ENCODE data around the gene OR4D1. TPM values are rescaled to one million over a fixed set of nuclear protein-coding genes. Genes with fewer than 3 reads are reported as not detected.

OR4D1 gene
- total and polyA plus RNA-seq, 7 experiments from 2014 or later = 0.41 to 3.3 (median 2.3) TPM

DNA sequence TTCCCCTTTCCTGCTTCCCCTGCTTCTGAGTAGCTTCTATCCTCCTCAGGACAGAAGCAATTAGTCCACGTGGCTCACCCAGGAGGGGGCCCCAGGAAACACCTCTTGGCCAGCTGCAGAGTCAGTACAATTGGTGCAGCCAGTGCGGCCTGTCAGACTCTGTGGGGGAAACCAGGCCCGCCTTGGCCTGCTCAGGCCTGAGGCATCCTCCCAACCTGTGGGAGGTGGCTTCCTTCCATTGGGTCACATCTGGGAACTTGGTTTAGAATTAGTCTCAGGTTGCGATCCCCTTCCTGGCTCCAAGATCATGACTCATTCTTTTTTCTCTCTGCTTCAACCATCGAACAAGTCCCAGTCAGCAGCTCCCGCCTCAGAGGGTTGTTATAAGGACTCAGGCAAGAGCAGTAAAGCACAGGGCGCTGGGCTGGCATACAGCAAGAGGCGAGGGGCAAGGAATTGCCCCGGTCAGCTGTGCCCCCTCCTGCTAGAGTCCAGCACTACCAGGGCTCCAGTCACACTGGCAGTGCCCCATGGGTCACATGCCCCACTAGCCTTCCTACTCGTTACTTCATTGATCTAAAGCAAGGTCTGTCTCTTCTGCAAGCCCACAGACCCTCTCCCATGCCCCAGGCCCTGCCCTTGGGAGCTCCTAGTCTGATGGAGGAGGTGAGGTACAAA is 36.3 kb downstream of the OR4D1 start:
- POLR2A ChIA-PET = no interaction called here
- CTCF ChIA-PET = no interaction called here
- H3K4me3 Mint-ChIP-seq = no peak overlapping the region
- H3K9me3 Mint-ChIP-seq = no peaks in the 10 kb centered on the region
- Histone ChIP-seq H3K4me1 (ENCODE audit: control insufficient read depth in 2 of 2, insufficient read depth in 2 of 2, low read length in 2 of 2) (no peaks in the 10 kb centered on the region), H3K4me3 (ENCODE audit: low read length) (no peak overlapping the region), H3K9me3 (ENCODE audit: control insufficient read depth in 2 of 3, low read length in 3 of 3) (no peaks in the 10 kb centered on the region), H3K27me3 (ENCODE audit: control insufficient read depth in 2 of 2, insufficient read depth in 2 of 2, low read length in 2 of 2) (no peaks in the 10 kb centered on the region), H3K36me3 (ENCODE audit: control insufficient read depth in 2 of 3, insufficient read depth in 3 of 3, low read length in 3 of 3) (no peaks in the 10 kb centered on the region), H3K27ac (ENCODE audit: low read depth, low read length) (no peak overlapping the region)
- H3K36me3 Mint-ChIP-seq = no peaks in the 10 kb centered on the region
- peaks cover 0 to 9% (median 3%) of the 10 kb centered on the region in 7 donors for H3K4me1 Mint-ChIP-seq
- H3K27ac Mint-ChIP-seq = no peak overlapping the region
- ATAC-seq (no peak), DNase-seq (no peak)
- H3K27me3 Mint-ChIP-seq = peaks cover 0 to 9% (median 0%) of the 10 kb centered on the region in 5 donors
- intact Hi-C loops (cut with micrococcal nuclease) = no loop called here

DNA sequence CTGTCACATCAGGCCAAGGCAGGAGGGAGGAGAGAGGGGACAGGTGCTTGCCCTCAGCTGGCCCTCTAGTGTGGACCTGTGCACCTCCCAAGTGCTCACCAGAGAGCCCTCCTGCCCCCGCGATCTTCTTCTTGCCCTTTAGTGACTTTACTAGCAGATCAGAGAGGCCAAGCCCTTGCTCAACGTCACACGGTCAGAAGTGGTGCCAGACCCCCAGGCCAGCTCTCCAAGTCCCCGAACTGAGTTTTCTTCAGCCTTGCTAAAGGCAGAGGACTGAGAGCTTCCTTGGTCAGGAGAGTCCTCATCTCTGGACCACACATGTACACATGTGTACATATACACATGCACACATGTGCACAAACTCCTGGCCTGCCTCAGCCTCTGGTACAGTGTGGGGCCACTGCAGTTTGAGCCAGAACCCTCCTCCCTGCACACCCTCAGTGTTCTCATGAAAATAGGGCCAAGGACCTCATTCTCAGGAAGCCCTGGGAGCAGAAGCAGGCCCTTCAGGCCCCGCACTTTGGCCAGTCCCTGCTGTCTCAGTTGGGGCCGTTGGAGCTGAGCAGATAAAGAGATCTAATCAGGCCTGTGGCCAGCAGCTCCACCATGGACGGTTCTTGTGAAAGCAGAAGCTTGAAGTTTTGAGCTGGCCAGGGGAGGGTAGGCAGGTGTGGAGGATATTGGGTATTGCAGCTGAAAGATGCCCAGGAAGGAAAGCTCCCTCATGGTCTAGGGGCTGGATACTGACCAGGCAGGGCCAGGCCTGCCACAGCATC is 37.0 kb downstream of the OR4D1 start:
- ATAC-seq (peak; percentile 32), DNase-seq (no peak)
- no peak overlapping the region for H3K27ac ChIP-seq (ENCODE audit: low read depth, low read length)
- no peaks in the 10 kb centered on the region for H3K36me3 ChIP-seq (ENCODE audit: control insufficient read depth in 2 of 3, insufficient read depth in 3 of 3, low read length in 3 of 3)
- no peaks in the 10 kb centered on the region for H3K36me3 Mint-ChIP-seq
- CTCF ChIA-PET = no interaction called here
- no peaks in the 10 kb centered on the region for H3K4me1 ChIP-seq (ENCODE audit: control insufficient read depth in 2 of 2, insufficient read depth in 2 of 2, low read length in 2 of 2)
- H3K27me3 Mint-ChIP-seq = peaks cover 0 to 10% (median 6%) of the 10 kb centered on the region in 5 donors
- intact Hi-C loops (cut with micrococcal nuclease) = no loop called here
- POLR2A ChIA-PET = no interaction called here
- H3K9me3 Mint-ChIP-seq = no peaks in the 10 kb centered on the region
- H3K27me3 ChIP-seq (ENCODE audit: control insufficient read depth in 2 of 2, insufficient read depth in 2 of 2, low read length in 2 of 2) = no peaks in the 10 kb centered on the region
- H3K4me1 Mint-ChIP-seq = peaks cover 0 to 9% (median 4%) of the 10 kb centered on the region in 7 donors
- no peak overlapping the region for H3K27ac Mint-ChIP-seq
- H3K4me3 ChIP-seq (ENCODE audit: low read length) = no peak overlapping the region
- no peak overlapping the region for H3K4me3 Mint-ChIP-seq
- H3K9me3 ChIP-seq (ENCODE audit: control insufficient read depth in 2 of 3, low read length in 3 of 3) = no peaks in the 10 kb centered on the region

GRCh38 chr17:58186591-58186990 is 38.4 kb downstream of the OR4D1 start:
- Histone ChIP-seq H3K27me3 (ENCODE audit: control insufficient read depth in 2 of 2, insufficient read depth in 2 of 2, low read length in 2 of 2) (no peaks in the 10 kb centered on the region), H3K36me3 (ENCODE audit: control insufficient read depth in 2 of 3, insufficient read depth in 3 of 3, low read length in 3 of 3) (no peaks in the 10 kb centered on the region), H3K9me3 (ENCODE audit: control insufficient read depth in 2 of 3, low read length in 3 of 3) (no peaks in the 10 kb centered on the region), H3K4me1 (ENCODE audit: control insufficient read depth in 2 of 2, insufficient read depth in 2 of 2, low read length in 2 of 2) (no peaks in the 10 kb centered on the region), H3K4me3 (ENCODE audit: low read length) (no peak overlapping the region), H3K27ac (ENCODE audit: low read depth, low read length) (no peak overlapping the region)
- ChIA-PET CTCF (no interaction called here), POLR2A (interaction anchor here (0.6 kb wide), 1 partner anchor 30 kb away, joined by 3 read pairs; no protein-coding TSS in a partner anchor)
- peaks cover 5 to 18% (median 10%) of the 10 kb centered on the region in 5 donors for H3K27me3 Mint-ChIP-seq
- DNase-seq (no peak), ATAC-seq (no peak)
- intact Hi-C loops (cut with micrococcal nuclease) = no loop called here
- H3K4me1 Mint-ChIP-seq = peaks cover 0 to 9% (median 4%) of the 10 kb centered on the region in 7 donors
- no peak overlapping the region for H3K4me3 Mint-ChIP-seq
- no peaks in the 10 kb centered on the region for H3K9me3 Mint-ChIP-seq
- no peak overlapping the region for H3K27ac Mint-ChIP-seq
- H3K36me3 Mint-ChIP-seq = no peaks in the 10 kb centered on the region

- no peaks in the 10 kb centered on the region for H3K4me1 ChIP-seq (ENCODE audit: control insufficient read depth in 2 of 2, insufficient read depth in 2 of 2, low read length in 2 of 2)
- intact Hi-C loops (cut with micrococcal nuclease) = no loop called here
- no peaks in the 10 kb centered on the region for H3K9me3 ChIP-seq (ENCODE audit: control insufficient read depth in 2 of 3, low read length in 3 of 3)
- H3K4me3 Mint-ChIP-seq = no peak overlapping the region
- ChIA-PET CTCF (no interaction called here), POLR2A (no interaction called here)
- DNase-seq = no peak
- no peak overlapping the region for H3K4me3 ChIP-seq (ENCODE audit: low read length)
- H3K36me3 ChIP-seq (ENCODE audit: control insufficient read depth in 2 of 3, insufficient read depth in 3 of 3, low read length in 3 of 3) = no peaks in the 10 kb centered on the region
- H3K9me3 Mint-ChIP-seq = no peaks in the 10 kb centered on the region
- H3K27ac Mint-ChIP-seq = no peak overlapping the region
- H3K36me3 Mint-ChIP-seq = no peaks in the 10 kb centered on the region
- H3K27me3 Mint-ChIP-seq = peaks cover 5 to 18% (median 10%) of the 10 kb centered on the region in 5 donors
- peaks cover 0 to 9% (median 4%) of the 10 kb centered on the region in 7 donors for H3K4me1 Mint-ChIP-seq
- H3K27ac ChIP-seq (ENCODE audit: low read depth, low read length) = no peak overlapping the region
- ATAC-seq = no peak
- no peaks in the 10 kb centered on the region for H3K27me3 ChIP-seq (ENCODE audit: control insufficient read depth in 2 of 2, insufficient read depth in 2 of 2, low read length in 2 of 2)
Measured at GRCh38 chr17:58187063-58187462, 38.9 kb downstream of the OR4D1 start.

DNA sequence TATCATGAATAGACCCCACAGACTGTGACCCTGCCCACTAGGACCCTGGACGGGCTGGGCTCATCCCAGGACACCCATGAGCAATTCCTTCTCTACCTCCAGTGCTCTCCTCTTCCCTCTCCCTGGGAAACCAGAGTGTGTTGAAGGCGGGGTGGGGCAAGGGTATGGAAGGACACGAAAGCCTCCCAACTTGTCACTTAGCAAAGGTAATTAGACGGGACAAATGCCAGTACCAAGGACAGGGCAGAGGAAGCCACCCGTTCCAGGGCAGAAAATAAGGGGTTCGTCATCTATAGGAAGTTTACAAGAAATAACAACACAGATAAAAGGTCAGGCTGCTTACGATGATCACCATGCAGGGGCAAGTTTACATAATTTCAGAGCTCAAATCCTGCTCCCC is 39.5 kb downstream of the OR4D1 start:
- ATAC-seq = no peak
- Histone ChIP-seq H3K36me3 (ENCODE audit: control insufficient read depth in 2 of 3, insufficient read depth in 3 of 3, low read length in 3 of 3) (no peaks in the 10 kb centered on the region), H3K27me3 (ENCODE audit: control insufficient read depth in 2 of 2, insufficient read depth in 2 of 2, low read length in 2 of 2) (no peaks in the 10 kb centered on the region), H3K9me3 (ENCODE audit: control insufficient read depth in 2 of 3, low read length in 3 of 3) (no peaks in the 10 kb centered on the region), H3K27ac (ENCODE audit: low read depth, low read length) (no peak overlapping the region), H3K4me3 (ENCODE audit: low read length) (no peak overlapping the region), H3K4me1 (ENCODE audit: control insufficient read depth in 2 of 2, insufficient read depth in 2 of 2, low read length in 2 of 2) (no peaks in the 10 kb centered on the region)
- ChIA-PET CTCF (interaction anchor here (0.7 kb wide), 1 partner anchor 1106 kb away, joined by 3 read pairs; no protein-coding TSS in a partner anchor), POLR2A (no interaction called here)
- no peak overlapping the region for H3K27ac Mint-ChIP-seq
- peaks cover 5 to 18% (median 10%) of the 10 kb centered on the region in 5 donors for H3K27me3 Mint-ChIP-seq
- H3K9me3 Mint-ChIP-seq = no peaks in the 10 kb centered on the region
- DNase-seq = no peak
- intact Hi-C loops (cut with micrococcal nuclease) = no loop called here
- H3K36me3 Mint-ChIP-seq = no peaks in the 10 kb centered on the region
- H3K4me1 Mint-ChIP-seq = peaks cover 0 to 9% (median 4%) of the 10 kb centered on the region in 7 donors
- H3K4me3 Mint-ChIP-seq = no peak overlapping the region

DNA sequence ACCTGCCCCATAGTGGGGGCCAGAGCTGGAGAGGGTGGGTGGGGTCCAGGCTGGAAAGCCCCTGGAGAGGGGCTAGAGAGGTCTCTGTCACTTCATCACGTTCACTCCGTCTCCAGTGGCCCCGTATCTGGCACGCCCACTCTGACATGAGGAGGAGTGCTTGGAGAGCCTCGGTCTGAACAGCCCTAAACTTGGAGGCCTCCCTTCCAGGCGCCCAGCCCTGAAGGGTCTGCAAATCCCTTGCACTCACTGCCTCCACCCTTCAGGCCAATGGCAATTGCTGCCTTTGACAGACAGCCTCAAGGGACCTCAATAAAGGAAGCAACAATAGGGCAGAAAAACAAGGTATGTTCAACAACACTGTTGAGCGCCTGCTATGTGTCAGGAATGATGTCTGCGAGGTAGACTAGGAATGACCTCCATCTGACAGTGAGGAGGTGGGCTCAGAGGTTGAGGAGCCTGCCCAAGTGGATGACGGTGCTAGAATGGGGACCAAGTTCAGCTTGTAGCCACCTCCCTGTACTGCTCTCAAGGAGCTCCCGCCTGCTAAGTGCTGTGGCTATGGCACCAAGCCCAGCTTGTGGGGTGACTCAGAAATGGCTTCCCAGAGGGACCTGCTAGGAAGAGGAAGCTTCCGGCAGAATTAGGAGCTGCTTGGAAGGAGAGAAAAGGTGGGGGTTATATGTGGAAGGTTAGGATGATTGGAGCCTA is 41.4 kb downstream of the OR4D1 start:
- Mint-ChIP-seq H3K9me3 (no peaks in the 10 kb centered on the region), H3K27me3 (peaks cover 5 to 18% (median 10%) of the 10 kb centered on the region in 5 donors), H3K4me1 (peaks cover 0 to 9% (median 2%) of the 10 kb centered on the region in 7 donors), H3K36me3 (no peaks in the 10 kb centered on the region), H3K4me3 (no peak overlapping the region), H3K27ac (no peak overlapping the region)
- Histone ChIP-seq H3K9me3 (ENCODE audit: control insufficient read depth in 2 of 3, low read length in 3 of 3) (no peaks in the 10 kb centered on the region), H3K4me3 (ENCODE audit: low read length) (no peak overlapping the region), H3K36me3 (ENCODE audit: control insufficient read depth in 2 of 3, insufficient read depth in 3 of 3, low read length in 3 of 3) (no peaks in the 10 kb centered on the region), H3K27me3 (ENCODE audit: control insufficient read depth in 2 of 2, insufficient read depth in 2 of 2, low read length in 2 of 2) (no peaks in the 10 kb centered on the region), H3K27ac (ENCODE audit: low read depth, low read length) (no peak overlapping the region), H3K4me1 (ENCODE audit: control insufficient read depth in 2 of 2, insufficient read depth in 2 of 2, low read length in 2 of 2) (no peaks in the 10 kb centered on the region)
- ChIA-PET POLR2A (no interaction called here), CTCF (interaction anchor here (1.4 kb wide), 1 partner anchor 17 kb away, joined by 3 read pairs; no protein-coding TSS in a partner anchor)
- ATAC-seq = no peak
- DNase-seq = no peak
- intact Hi-C loops (cut with micrococcal nuclease) = no loop called here

All from naive thymus-derived CD4-positive, alpha-beta T cell (primary cell).